H9 (cell line): ENCODE results near the gene CLIP1. TPM values are rescaled to one million over a fixed set of nuclear protein-coding genes. Genes with fewer than 3 reads are reported as not detected.

Experiments
- DNase-seq: peaks from one replicate; pipeline ENCODE4 v3.0.0-alpha.2; 2017
- H2AFZ ChIP-seq: one replicate; pipeline ENCODE4 v1.6.1; 2013; ENCODE audit warnings: mild to moderate bottlenecking, low read length, control low read depth, moderate library complexity
- H2AK5ac ChIP-seq: 2 replicates; pipeline ENCODE4 v1.6.1; 2013; ENCODE audit warnings: low read length, control low read depth, mixed read lengths; ENCODE audit not compliant: insufficient read length
- H2BK120ac ChIP-seq: one replicate; pipeline ENCODE4 v1.6.1; 2013; ENCODE audit warnings: low read depth, mild to moderate bottlenecking, low read length, control low read depth, inconsistent platforms; ENCODE audit not compliant: poor library complexity, severe bottlenecking
- H2BK12ac ChIP-seq: 2 replicates; pipeline ENCODE4 v1.6.1; 2013; ENCODE audit warnings: low read length, control low read depth, mixed read lengths, low read depth; ENCODE audit not compliant: insufficient read length
- H2BK15ac ChIP-seq: 2 replicates; pipeline ENCODE4 v1.6.1; 2013; ENCODE audit warnings: low read depth, low read length, control low read depth
- H2BK20ac ChIP-seq: one replicate; pipeline ENCODE4 v1.6.1; 2013; ENCODE audit warnings: low read depth, mild to moderate bottlenecking, low read length, control low read depth, inconsistent platforms; ENCODE audit not compliant: poor library complexity, severe bottlenecking
- H2BK5ac ChIP-seq: 2 replicates; pipeline ENCODE4 v1.6.1; 2013; ENCODE audit warnings: low read length, control low read depth, mixed read lengths; ENCODE audit not compliant: insufficient read length
- H3K14ac ChIP-seq: 2 replicates; pipeline ENCODE4 v1.6.1; 2013; ENCODE audit warnings: low read length, control low read depth; ENCODE audit not compliant: insufficient read depth
- H3K18ac ChIP-seq: 2 replicates; pipeline ENCODE4 v1.6.1; 2013; ENCODE audit warnings: low read depth, mild to moderate bottlenecking, mixed read lengths, low read length, control low read depth; ENCODE audit not compliant: insufficient read length
- H3K23ac ChIP-seq: 2 replicates; pipeline ENCODE4 v1.6.1; 2013; ENCODE audit warnings: low read length, control low read depth, mixed read lengths, low read depth; ENCODE audit not compliant: insufficient read length
- H3K23me2 ChIP-seq: 2 replicates; pipeline ENCODE4 v1.6.1; 2013; ENCODE audit warnings: low read depth, mild to moderate bottlenecking, mixed read lengths, low read length, control low read depth; ENCODE audit not compliant: insufficient read length, poor library complexity, severe bottlenecking
- H3K27ac ChIP-seq: 2 replicates; pipeline ENCODE4 v1.5.1; 2013; ENCODE audit warnings: low read length, control low read depth, mixed read lengths, low read depth; ENCODE audit not compliant: insufficient read length
- H3K27me3 ChIP-seq: 2 replicates; pipeline ENCODE4 v1.6.1; 2013; ENCODE audit warnings: low read length, control low read depth, inconsistent platforms; ENCODE audit not compliant: insufficient read depth
- H3K4ac ChIP-seq: 2 replicates; pipeline ENCODE4 v1.6.1; 2013; ENCODE audit warnings: low read depth, mild to moderate bottlenecking, control low read depth, inconsistent platforms, low read length, moderate library complexity
- H3K4me1 ChIP-seq: 2 replicates; pipeline ENCODE4 v1.6.1; 2013; ENCODE audit warnings: low read length, control low read depth, inconsistent platforms; ENCODE audit not compliant: insufficient read depth
- H3K4me2 ChIP-seq: 2 replicates; pipeline ENCODE4 v1.6.1; 2013; ENCODE audit warnings: low read length, control low read depth, mixed read lengths; ENCODE audit not compliant: insufficient read length, insufficient read depth
- H3K56ac ChIP-seq: 2 replicates; pipeline ENCODE4 v1.6.1; 2013; ENCODE audit warnings: low read depth, mild to moderate bottlenecking, mixed read lengths, low read length, control low read depth; ENCODE audit not compliant: insufficient read length
- H3K79me1 ChIP-seq: 2 replicates; pipeline ENCODE4 v1.6.1; 2013; ENCODE audit warnings: low read depth, mild to moderate bottlenecking, moderate library complexity, low read length, control low read depth, inconsistent platforms; ENCODE audit not compliant: insufficient read depth, poor library complexity, severe bottlenecking
- H3K79me2 ChIP-seq: 2 replicates; pipeline ENCODE4 v1.6.1; 2013; ENCODE audit warnings: low read length, control low read depth, inconsistent platforms; ENCODE audit not compliant: insufficient read depth
- H3K9ac ChIP-seq: 2 replicates; pipeline ENCODE4 v1.6.1; 2013; ENCODE audit warnings: low read length, control low read depth, mixed read lengths; ENCODE audit not compliant: insufficient read length; ENCODE audit errors: extremely low read depth
- H3K9me3 ChIP-seq: one replicate; pipeline ENCODE4 v1.6.1; 2013; ENCODE audit warnings: low read depth, low read length, inconsistent platforms; ENCODE audit not compliant: control insufficient read depth
- H3T11ph ChIP-seq: one replicate; pipeline ENCODE4 v1.6.1; 2013; ENCODE audit warnings: mild to moderate bottlenecking, low read length, control low read depth, inconsistent platforms
- H4K20me1 ChIP-seq: one replicate; pipeline ENCODE4 v1.6.1; 2013; ENCODE audit not compliant: control insufficient read depth, insufficient read length, insufficient read depth
- H4K5ac ChIP-seq: 2 replicates; pipeline ENCODE4 v1.6.1; 2013; ENCODE audit warnings: low read depth, mild to moderate bottlenecking, mixed read lengths, low read length, control low read depth; ENCODE audit not compliant: insufficient read length
- H4K8ac ChIP-seq: replicated peaks from 2 replicates; pipeline ENCODE4 v1.6.1; 2013; ENCODE audit warnings: low read length, control low read depth, mixed read lengths, low read depth; ENCODE audit not compliant: insufficient read length
- H4K91ac ChIP-seq: 2 replicates; pipeline ENCODE4 v1.6.1; 2013; ENCODE audit warnings: low read depth, mild to moderate bottlenecking, moderate library complexity, mixed read lengths, low read length, control low read depth; ENCODE audit not compliant: insufficient read length
- H3K27ac Mint-ChIP-seq, 3 experiments: 2 replicates in 2 of 3; 3 replicates in 1 of 3; pipeline ENCODE4 v1.8.0; 2020 to 2021; ENCODE audit warnings: mixed read lengths in 3 of 3, mild to moderate bottlenecking in 1 of 3, moderate library complexity in 1 of 3
- H3K27me3 Mint-ChIP-seq: 2 replicates; pipeline ENCODE4 v1.8.0; 2021; ENCODE audit warnings: low read depth, mild to moderate bottlenecking, moderate library complexity, mixed read lengths
- H3K36me3 Mint-ChIP-seq, 3 experiments: 2 replicates in 2 of 3; 3 replicates in 1 of 3; pipeline ENCODE4 v1.8.0; 2020 to 2021; ENCODE audit warnings: low read depth in 3 of 3, mixed read lengths in 3 of 3; ENCODE audit not compliant: insufficient read depth in 1 of 3
- H3K4me1 Mint-ChIP-seq, 2 experiments: 2 replicates each; pipeline ENCODE4 v1.8.0; 2020; ENCODE audit warnings: mixed read lengths in 2 of 2
- H3K4me3 Mint-ChIP-seq, 2 experiments: 2 replicates in 1 of 2; 3 replicates in 1 of 2; pipeline ENCODE4 v1.8.0; 2020 to 2021; ENCODE audit warnings: mild to moderate bottlenecking in 2 of 2, mixed read lengths in 2 of 2, moderate library complexity in 1 of 2
- H3K9me3 Mint-ChIP-seq, 2 experiments: 2 replicates in 1 of 2; 3 replicates in 1 of 2; pipeline ENCODE4 v1.8.0; 2020; ENCODE audit warnings: mild to moderate bottlenecking in 2 of 2, mixed read lengths in 2 of 2, moderate library complexity in 1 of 2
- WGBS: extraction: QIAGEN DNeasy Blood & Tissue Kit; methylation state at CpG from one replicate; pipeline ENCODE4 v1.1.7; 2013; ENCODE audit warnings: missing lambda C conversion rate, low lambda C conversion rate, mixed read lengths; ENCODE audit not compliant: insufficient read length; ENCODE audit errors: extremely low coverage; 5-methylcytosine and 5-hydroxymethylcytosine counted together
- total RNA-seq: library from RNA; stranded (reverse); gene quantifications from 2 replicates; pipeline ENCODE4 v1.2.1, GENCODE V29; 2021
- TF ChIP-seq, protein P1 (sequence below): fragments of 200-600 bp; sonication (generic); conservative IDR thresholded peaks from 3 replicates; pipeline ENCODE4 v1.8.0; 2021; ENCODE audit warnings: antibody characterized with exemption, mild to moderate bottlenecking

The CLIP1 gene
- total RNA-seq, 1 experiment from 2014 or later, result 23.6 TPM

DNA sequence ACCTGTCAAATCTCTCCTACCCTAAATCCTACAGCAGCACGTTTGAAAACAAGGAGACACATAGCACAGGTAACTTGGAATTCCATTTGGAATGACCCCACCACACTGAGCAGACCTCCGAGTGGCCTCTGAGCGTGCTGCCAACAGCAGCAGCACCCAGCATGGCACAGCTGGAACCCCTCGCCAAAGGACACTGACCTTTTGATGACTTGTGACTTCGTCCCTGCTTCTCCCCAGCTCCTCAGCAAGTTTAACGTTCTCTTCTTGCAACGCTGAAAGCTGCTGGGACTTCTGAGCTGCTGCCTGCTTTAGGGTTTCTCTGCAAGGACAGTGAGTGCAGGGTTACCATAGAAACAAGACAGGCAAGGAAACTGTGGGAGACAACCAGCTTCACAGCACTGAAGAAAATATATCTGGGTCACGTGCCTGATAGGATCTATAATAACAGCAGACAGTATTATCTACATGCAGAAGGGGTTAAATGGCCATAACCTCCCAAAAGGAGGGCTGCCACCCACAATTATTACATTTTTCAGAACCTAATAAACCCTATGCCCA lies 112.8 kb downstream of the CLIP1 start:
- no peaks in the 10 kb centered on the region for H3K4me1 ChIP-seq
- no peak overlapping the region; a peak in 1 of 7 replicates for H3K27ac Mint-ChIP-seq
- no peak overlapping the region for H2BK20ac ChIP-seq
- no peaks in the 10 kb centered on the region; a peak in 1 of 7 replicates for H3K36me3 Mint-ChIP-seq
- no peak overlapping the region for H2BK120ac ChIP-seq
- peak overlapping the region; percentile 33 for H2BK12ac ChIP-seq
- no peak overlapping the region for H3K4ac ChIP-seq
- H3K79me1 ChIP-seq, result no peaks in the 10 kb centered on the region
- TF ChIP-seq, protein P1, sequence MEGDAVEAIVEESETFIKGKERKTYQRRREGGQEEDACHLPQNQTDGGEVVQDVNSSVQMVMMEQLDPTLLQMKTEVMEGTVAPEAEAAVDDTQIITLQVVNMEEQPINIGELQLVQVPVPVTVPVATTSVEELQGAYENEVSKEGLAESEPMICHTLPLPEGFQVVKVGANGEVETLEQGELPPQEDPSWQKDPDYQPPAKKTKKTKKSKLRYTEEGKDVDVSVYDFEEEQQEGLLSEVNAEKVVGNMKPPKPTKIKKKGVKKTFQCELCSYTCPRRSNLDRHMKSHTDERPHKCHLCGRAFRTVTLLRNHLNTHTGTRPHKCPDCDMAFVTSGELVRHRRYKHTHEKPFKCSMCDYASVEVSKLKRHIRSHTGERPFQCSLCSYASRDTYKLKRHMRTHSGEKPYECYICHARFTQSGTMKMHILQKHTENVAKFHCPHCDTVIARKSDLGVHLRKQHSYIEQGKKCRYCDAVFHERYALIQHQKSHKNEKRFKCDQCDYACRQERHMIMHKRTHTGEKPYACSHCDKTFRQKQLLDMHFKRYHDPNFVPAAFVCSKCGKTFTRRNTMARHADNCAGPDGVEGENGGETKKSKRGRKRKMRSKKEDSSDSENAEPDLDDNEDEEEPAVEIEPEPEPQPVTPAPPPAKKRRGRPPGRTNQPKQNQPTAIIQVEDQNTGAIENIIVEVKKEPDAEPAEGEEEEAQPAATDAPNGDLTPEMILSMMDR, result no peak
- no peak overlapping the region for H3K56ac ChIP-seq
- H3K27me3 ChIP-seq, result no peaks in the 10 kb centered on the region
- WGBS, result no CpG with 5 or more reads among the region's 8 CpGs
- no peaks in the 10 kb centered on the region for H4K20me1 ChIP-seq
- H3K23ac ChIP-seq, result no peak overlapping the region
- no peaks in the 10 kb centered on the region for H3K27me3 Mint-ChIP-seq
- DNase-seq, result no peak
- no peak overlapping the region for H4K5ac ChIP-seq
- no peak overlapping the region for H2AFZ ChIP-seq
- no peak overlapping the region for H3K27ac ChIP-seq
- no peak overlapping the region for H4K91ac ChIP-seq
- H3K23me2 ChIP-seq, result no peaks in the 10 kb centered on the region
- H4K8ac ChIP-seq, result no peak overlapping the region
- H3K9me3 Mint-ChIP-seq, result no peaks in the 10 kb centered on the region
- H3K14ac ChIP-seq, result no peak overlapping the region; the same call in 1 of the 2 replicates
- H2BK15ac ChIP-seq, result no peak overlapping the region
- no peaks in the 10 kb centered on the region for H3K4me1 Mint-ChIP-seq
- H3T11ph ChIP-seq, result no peak overlapping the region
- no peak overlapping the region for H3K4me2 ChIP-seq
- H3K9me3 ChIP-seq, result no peaks in the 10 kb centered on the region
- no peak overlapping the region for H3K18ac ChIP-seq
- H3K9ac ChIP-seq, result no peak overlapping the region
- H3K79me2 ChIP-seq, result no peaks in the 10 kb centered on the region
- no peak overlapping the region for H2BK5ac ChIP-seq
- no peak overlapping the region for H3K4me3 Mint-ChIP-seq
- no peak overlapping the region for H2AK5ac ChIP-seq
